ENCODE results near the gene XRCC1. TPM values are rescaled to one million over a fixed set of nuclear protein-coding genes. Genes with fewer than 3 reads are reported as not detected.

Gene XRCC1
- total RNA-seq, 1 donor from 2014 or later: 34.5 TPM

DNA sequence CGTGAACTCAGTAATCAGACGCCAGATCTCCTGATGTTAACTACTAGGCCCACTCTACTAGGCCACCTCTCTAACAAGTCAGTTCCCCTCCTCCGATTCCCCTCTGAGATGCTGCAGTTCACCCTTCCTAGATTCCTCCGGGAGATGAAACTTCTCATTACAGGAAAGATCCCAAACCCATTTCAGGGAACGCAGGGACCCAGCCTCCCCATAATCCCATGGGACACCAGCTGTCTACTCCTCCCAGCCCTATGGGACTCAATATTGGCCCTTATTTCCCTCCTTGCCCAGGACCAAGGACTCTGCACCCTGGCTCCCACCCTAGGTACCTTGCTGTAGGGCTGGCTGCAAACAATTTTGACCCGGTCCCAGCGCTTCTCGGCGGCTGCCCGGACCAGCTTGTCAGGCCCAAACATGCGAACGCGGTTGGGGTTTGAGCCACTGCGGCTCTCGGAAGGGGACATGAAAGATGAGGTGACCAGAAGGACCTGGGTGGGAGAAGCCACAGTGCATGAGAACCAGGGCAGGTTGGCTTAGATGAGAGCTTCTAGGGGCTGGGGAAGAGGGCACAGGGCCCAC lies 20.9 kb downstream of the XRCC1 start:
- TF ChIP-seq, protein P1, sequence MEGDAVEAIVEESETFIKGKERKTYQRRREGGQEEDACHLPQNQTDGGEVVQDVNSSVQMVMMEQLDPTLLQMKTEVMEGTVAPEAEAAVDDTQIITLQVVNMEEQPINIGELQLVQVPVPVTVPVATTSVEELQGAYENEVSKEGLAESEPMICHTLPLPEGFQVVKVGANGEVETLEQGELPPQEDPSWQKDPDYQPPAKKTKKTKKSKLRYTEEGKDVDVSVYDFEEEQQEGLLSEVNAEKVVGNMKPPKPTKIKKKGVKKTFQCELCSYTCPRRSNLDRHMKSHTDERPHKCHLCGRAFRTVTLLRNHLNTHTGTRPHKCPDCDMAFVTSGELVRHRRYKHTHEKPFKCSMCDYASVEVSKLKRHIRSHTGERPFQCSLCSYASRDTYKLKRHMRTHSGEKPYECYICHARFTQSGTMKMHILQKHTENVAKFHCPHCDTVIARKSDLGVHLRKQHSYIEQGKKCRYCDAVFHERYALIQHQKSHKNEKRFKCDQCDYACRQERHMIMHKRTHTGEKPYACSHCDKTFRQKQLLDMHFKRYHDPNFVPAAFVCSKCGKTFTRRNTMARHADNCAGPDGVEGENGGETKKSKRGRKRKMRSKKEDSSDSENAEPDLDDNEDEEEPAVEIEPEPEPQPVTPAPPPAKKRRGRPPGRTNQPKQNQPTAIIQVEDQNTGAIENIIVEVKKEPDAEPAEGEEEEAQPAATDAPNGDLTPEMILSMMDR (IDR thresholded peaks at IDR 0.05): no peak
- H3K36me3 Mint-ChIP-seq (ENCODE audit: low read depth): peaks cover 60% of the 10 kb centered on the region
- H3K4me1 Mint-ChIP-seq: peaks cover 9% of the 10 kb centered on the region
- CTCF ChIA-PET: interaction anchor here (0.7 to 7.8 kb wide), 18 partner anchors 10 to 256 kb away, joined by 3 to 92 read pairs (median 8); partner anchors contain the start of genes IRGQ, PINLYP, XRCC1 and ZNF575
- no peaks in the 10 kb centered on the region for H3K27me3 Mint-ChIP-seq
- intact Hi-C loops (cut with micrococcal nuclease): loop anchor here (10.0 kb wide), 1 partner anchor 190 kb away; no protein-coding TSS in a partner anchor
- no peak overlapping the region for H3K27ac Mint-ChIP-seq
- H3K9me3 Mint-ChIP-seq: no peaks in the 10 kb centered on the region
- H3K4me3 Mint-ChIP-seq: no peak overlapping the region
- POLR2A ChIA-PET: interaction anchor here (1.4 to 1.6 kb wide), 2 partner anchors 40 kb away, joined by 4 to 10 read pairs; no protein-coding TSS in a partner anchor
- DNase-seq: no peak
- no peak for ATAC-seq (ENCODE audit: low read depth)

DNA sequence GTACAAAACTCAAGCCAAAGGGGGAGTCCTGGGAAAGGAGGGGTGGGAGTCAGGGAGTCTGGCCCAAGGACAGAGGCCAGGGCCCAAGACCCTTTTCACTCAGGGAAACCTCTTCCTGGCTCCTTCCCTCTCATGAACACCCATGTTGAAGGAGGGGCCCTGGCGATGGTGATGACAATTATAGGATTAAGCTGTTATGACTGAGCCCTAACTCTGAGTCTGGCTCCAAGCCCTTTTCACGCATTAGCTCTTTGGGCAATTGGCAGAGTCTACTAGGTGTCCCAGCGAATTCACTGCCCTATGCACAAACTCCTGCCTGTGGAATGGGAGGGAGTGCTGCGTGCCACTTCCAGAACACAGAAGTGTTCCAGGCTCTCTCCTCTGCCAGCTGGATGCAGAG lies 21.7 kb downstream of the XRCC1 start:
- no peaks in the 10 kb centered on the region for H3K27me3 Mint-ChIP-seq
- peaks cover 8% of the 10 kb centered on the region for H3K4me1 Mint-ChIP-seq
- ChIA-PET POLR2A (interaction anchor here (1.4 kb wide), 1 partner anchor 41 kb away, joined by 4 read pairs; no protein-coding TSS in a partner anchor), CTCF (interaction anchor here (1.6 to 7.8 kb wide), 3 partner anchors 35 to 121 kb away, joined by 4 to 92 read pairs (median 4); partner anchors contain the start of genes IRGQ and ZNF576)
- H3K4me3 Mint-ChIP-seq: no peak overlapping the region
- TF ChIP-seq, protein P1 (IDR thresholded peaks at IDR 0.05): no peak
- peaks cover 63% of the 10 kb centered on the region for H3K36me3 Mint-ChIP-seq (ENCODE audit: low read depth)
- H3K27ac Mint-ChIP-seq: no peak overlapping the region
- ATAC-seq (ENCODE audit: low read depth): no peak
- H3K9me3 Mint-ChIP-seq: no peaks in the 10 kb centered on the region
- intact Hi-C loops (cut with micrococcal nuclease): loop anchor here (10.0 kb wide), 1 partner anchor 191 kb away; no protein-coding TSS in a partner anchor
- no peak for DNase-seq

DNA sequence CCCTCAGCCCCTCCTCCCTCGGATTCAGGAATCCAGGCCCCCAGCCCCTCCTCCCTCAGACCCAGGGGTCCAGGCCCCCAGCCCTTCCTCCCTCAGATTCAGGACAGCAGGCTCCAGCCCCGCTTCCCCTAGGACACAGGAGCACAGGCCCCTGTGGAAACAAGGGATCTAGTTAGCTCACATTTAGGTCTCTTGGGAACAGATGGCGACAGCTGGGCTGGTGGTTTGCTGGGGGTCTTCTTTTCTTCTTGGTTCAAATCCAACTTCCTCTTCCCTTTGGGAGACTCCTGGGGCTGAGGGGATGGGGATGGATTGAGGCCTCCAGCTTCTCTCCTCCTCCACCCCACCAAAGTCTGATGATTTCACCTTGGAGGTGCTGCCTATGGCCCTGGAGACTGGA lies 22.7 kb downstream of the XRCC1 start:
- peaks cover 62% of the 10 kb centered on the region for H3K36me3 Mint-ChIP-seq (ENCODE audit: low read depth)
- intact Hi-C loops (cut with micrococcal nuclease): loop anchor here (10.0 kb wide), 1 partner anchor 192 kb away; no protein-coding TSS in a partner anchor

DNA sequence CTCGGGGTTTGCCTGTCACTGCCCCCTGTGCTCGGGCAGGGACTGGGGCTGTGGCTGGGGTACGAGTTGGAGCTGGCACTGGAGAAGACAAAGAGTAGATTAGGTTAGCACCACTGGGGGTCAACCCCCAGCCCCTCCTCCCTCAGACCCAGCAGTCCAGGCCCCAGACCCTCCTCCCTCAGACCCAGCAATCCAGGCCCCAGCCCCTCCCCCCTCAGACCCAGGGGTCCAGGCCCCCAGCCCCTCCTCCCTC lies 23.2 kb downstream of the XRCC1 start:
- Mint-ChIP-seq H3K27ac (no peak overlapping the region), H3K27me3 (no peaks in the 10 kb centered on the region), H3K9me3 (no peaks in the 10 kb centered on the region), H3K36me3 (ENCODE audit: low read depth) (peaks cover 60% of the 10 kb centered on the region), H3K4me3 (no peak overlapping the region), H3K4me1 (peaks cover 8% of the 10 kb centered on the region)
- TF ChIP-seq, protein P1 (IDR thresholded peaks at IDR 0.05): no peak
- DNase-seq (no peak), ATAC-seq (ENCODE audit: low read depth) (no peak)
- ChIA-PET POLR2A (no interaction called here), CTCF (no interaction called here)
- intact Hi-C loops (cut with micrococcal nuclease): loop anchor here (10.0 kb wide), 1 partner anchor 193 kb away; no protein-coding TSS in a partner anchor

More for the DNA sequence above, 22.7 kb downstream of the XRCC1 start:
- no peak for ATAC-seq (ENCODE audit: low read depth)
- DNase-seq: no peak
- H3K27me3 Mint-ChIP-seq: no peaks in the 10 kb centered on the region
- TF ChIP-seq, protein P1 (IDR thresholded peaks at IDR 0.05): no peak
- no peak overlapping the region for H3K27ac Mint-ChIP-seq
- no peaks in the 10 kb centered on the region for H3K9me3 Mint-ChIP-seq
- no peak overlapping the region for H3K4me3 Mint-ChIP-seq
- POLR2A ChIA-PET: no interaction called here
- CTCF ChIA-PET: interaction anchor here (1.6 to 7.8 kb wide), 2 partner anchors 36 to 43 kb away, joined by 4 to 92 read pairs; partner anchors contain the start of genes IRGQ and ZNF576
- peaks cover 8% of the 10 kb centered on the region for H3K4me1 Mint-ChIP-seq

DNA sequence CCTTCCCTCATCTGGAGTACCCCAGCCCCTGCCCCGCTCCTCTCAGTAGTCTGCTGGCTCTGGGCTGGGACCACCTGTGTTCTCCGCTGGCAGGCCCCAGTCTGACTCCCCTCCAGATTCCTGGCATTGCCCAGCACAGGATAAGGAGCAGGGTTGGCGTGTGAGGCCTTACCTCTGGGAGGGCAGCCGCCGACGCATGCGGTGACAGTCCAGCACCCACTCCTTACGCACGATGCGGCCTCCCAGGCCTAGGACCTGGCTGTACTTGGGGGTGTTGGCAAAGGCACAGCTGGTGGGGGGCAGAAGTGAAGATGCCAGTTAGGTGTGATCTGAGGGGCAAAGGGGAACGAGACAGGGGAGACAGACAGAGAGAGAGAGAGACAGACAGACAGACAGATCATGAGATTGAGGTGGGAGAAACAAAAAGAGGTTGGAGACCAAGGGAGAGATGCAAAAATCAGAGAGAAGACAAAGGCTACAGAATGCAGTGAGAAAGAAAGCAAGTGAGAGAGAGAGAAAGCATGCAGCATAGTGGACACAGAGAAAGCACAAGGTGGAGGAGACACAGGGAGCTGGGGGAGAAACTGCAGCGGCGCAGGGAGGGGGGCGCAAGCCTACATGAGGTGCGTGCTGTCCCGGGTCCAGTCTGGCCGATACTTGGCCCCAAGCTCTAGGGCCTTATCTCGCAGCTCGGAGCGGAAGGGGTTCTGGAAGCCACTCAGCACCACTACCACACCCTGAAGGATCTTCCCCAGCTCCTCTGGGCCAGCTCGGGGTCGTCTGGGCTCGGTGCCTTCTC lies 23.7 kb downstream of the XRCC1 start:
- H3K27me3 Mint-ChIP-seq: no peaks in the 10 kb centered on the region
- no peak overlapping the region for H3K4me3 Mint-ChIP-seq
- no peaks in the 10 kb centered on the region for H3K9me3 Mint-ChIP-seq
- peaks cover 8% of the 10 kb centered on the region for H3K4me1 Mint-ChIP-seq
- DNase-seq (no peak), ATAC-seq (ENCODE audit: low read depth) (no peak)
- H3K36me3 Mint-ChIP-seq (ENCODE audit: low read depth): peaks cover 60% of the 10 kb centered on the region
- peak overlapping the region; percentile 36 for H3K27ac Mint-ChIP-seq
- intact Hi-C loops (cut with micrococcal nuclease): loop anchor here (10.0 kb wide), 1 partner anchor 193 kb away; no protein-coding TSS in a partner anchor
- CTCF ChIA-PET: no interaction called here
- POLR2A ChIA-PET: interaction anchor here (0.6 kb wide), 1 partner anchor 655 kb away, joined by 3 read pairs; no protein-coding TSS in a partner anchor
- TF ChIP-seq, protein P1 (IDR thresholded peaks at IDR 0.05): no peak

All from activated B cell treated with CpG ODN at 0.5 μM for 24 hours (primary cell).